Body of pancreas (tissue), 4 donors: ENCODE measurements around the gene KLHL10. TPM values are rescaled to one million over a fixed set of nuclear protein-coding genes. Genes with fewer than 3 reads are reported as not detected.
"Not testable (repeated sequence)": the region's sequence is repeated elsewhere in the genome, so short reads cannot be mapped to it uniquely, and the experiment has no call there.

Experiments
- ATAC-seq: fragments of 150-250 bp; one replicate; pipeline ENCODE4 v1.9.1; 2016
- DNase-seq, 4 donors: peaks; one replicate each; pipeline ENCODE4 v3.0.0-alpha.2; 2019
- H3K27ac ChIP-seq, 4 donors: fragments of 200-600 bp; sonication (generic); 1 replicate in 3 of 4; 2 replicates in 1 of 4; pipeline versions ENCODE4 v1.5.1 to v1.6.1; 2016 to 2019; ENCODE audit warnings: mild to moderate bottlenecking in 1 of 4, mixed read lengths in 1 of 4, moderate library complexity in 1 of 4
- H3K27me3 ChIP-seq, 2 donors: fragments of 200-600 bp; sonication (generic); one replicate each; pipeline ENCODE4 v1.6.0; 2016; ENCODE audit warnings: mild to moderate bottlenecking in 1 of 2
- H3K36me3 ChIP-seq, 2 donors: fragments of 200-600 bp; sonication (generic); replicated peaks in 1 of 2; 2 replicates each; pipeline ENCODE4 v1.5.1; 2016; ENCODE audit warnings: low read depth in 2 of 2; ENCODE audit not compliant: insufficient read depth in 1 of 2
- H3K4me1 ChIP-seq: fragments of 200-600 bp; sonication (generic); one replicate; pipeline ENCODE4 v1.6.0; 2016
- H3K4me3 ChIP-seq, 2 donors: fragments of 200-600 bp; sonication (generic); 1 replicate in 1 of 2; 2 replicates in 1 of 2; pipeline ENCODE4 v1.5.1; 2016 to 2019
- H3K9me3 ChIP-seq, 3 donors: fragments of 200-600 bp; sonication (generic); 1 replicate in 2 of 3; 2 replicates in 1 of 3; pipeline ENCODE4 v1.5.1; 2016
- CTCF ChIP-seq, 7 experiments: fragments of 450-650 bp in 4 of 7; fragments of 200-600 bp in 3 of 7; sonication (generic) in 3 of 7; IDR thresholded peaks; one replicate each; pipeline ENCODE4 v1.5.1; 2016 to 2019; ENCODE audit warnings: antibody characterized with exemption in 7 of 7
- POLR2A ChIP-seq, 3 donors: fragments of 450-650 bp; IDR thresholded peaks; one replicate each; pipeline ENCODE4 v1.6.1; 2016; ENCODE audit warnings: antibody characterized with exemption in 3 of 3, mild to moderate bottlenecking in 2 of 3
- WGBS, 2 donors: methylation state at CpG; one replicate each; pipeline ENCODE4 v1.1.5; 2017; 5-methylcytosine and 5-hydroxymethylcytosine counted together
- intact Hi-C: fragments of 100-400 bp; cut with DNase I; formaldehyde crosslinking; loops from one replicate; pipeline ENCODE4 v1.15.1; 2023
- total RNA-seq, 2 donors: library from RNA; depleted of rRNA; stranded (reverse); fragments of >200 nt; gene quantifications; one replicate each; pipeline ENCODE4 v1.1.0, GENCODE V29; 2016

Gene KLHL10
- total RNA-seq, 2 donors from 2014 or later: not detected

GRCh38 chr17:41870627-41871026 is 33.0 kb downstream of the KLHL10 start:
- H3K36me3 ChIP-seq: peaks cover 24 to 27% of the 10 kb centered on the region in 2 donors
- intact Hi-C loops: no loop called here
- TF ChIP-seq CTCF (IDR thresholded peaks at IDR 0.05): no peak
- no peak for TF ChIP-seq POLR2A (IDR thresholded peaks at IDR 0.05)
- peak; percentile 8 for ATAC-seq
- no peaks in the 10 kb centered on the region for H3K9me3 ChIP-seq
- no peaks in the 10 kb centered on the region for H3K27me3 ChIP-seq
- 70 to 71% methylated on average over 7 of the region's 7 CpGs for WGBS, 2 donors
- no peak overlapping the region for H3K27ac ChIP-seq
- no peak overlapping the region for H3K4me3 ChIP-seq
- peaks cover 1% of the 10 kb centered on the region for H3K4me1 ChIP-seq
- DNase-seq: no peak

GRCh38 chr17:41871789-41872188 is 34.2 kb downstream of the KLHL10 start:
- no peak overlapping the region for H3K4me3 ChIP-seq
- H3K27me3 ChIP-seq: no peaks in the 10 kb centered on the region
- H3K27ac ChIP-seq: no peak overlapping the region
- no peak for DNase-seq
- intact Hi-C loops: no loop called here
- WGBS, 2 donors: 94 to 96% methylated on average over 10 of the region's 10 CpGs
- ATAC-seq: no peak
- no peaks in the 10 kb centered on the region for H3K9me3 ChIP-seq
- peaks cover 24 to 27% of the 10 kb centered on the region in 2 donors for H3K36me3 ChIP-seq
- H3K4me1 ChIP-seq: no peaks in the 10 kb centered on the region
- no peak for TF ChIP-seq POLR2A (IDR thresholded peaks at IDR 0.05)
- TF ChIP-seq CTCF (IDR thresholded peaks at IDR 0.05): no peak

DNA sequence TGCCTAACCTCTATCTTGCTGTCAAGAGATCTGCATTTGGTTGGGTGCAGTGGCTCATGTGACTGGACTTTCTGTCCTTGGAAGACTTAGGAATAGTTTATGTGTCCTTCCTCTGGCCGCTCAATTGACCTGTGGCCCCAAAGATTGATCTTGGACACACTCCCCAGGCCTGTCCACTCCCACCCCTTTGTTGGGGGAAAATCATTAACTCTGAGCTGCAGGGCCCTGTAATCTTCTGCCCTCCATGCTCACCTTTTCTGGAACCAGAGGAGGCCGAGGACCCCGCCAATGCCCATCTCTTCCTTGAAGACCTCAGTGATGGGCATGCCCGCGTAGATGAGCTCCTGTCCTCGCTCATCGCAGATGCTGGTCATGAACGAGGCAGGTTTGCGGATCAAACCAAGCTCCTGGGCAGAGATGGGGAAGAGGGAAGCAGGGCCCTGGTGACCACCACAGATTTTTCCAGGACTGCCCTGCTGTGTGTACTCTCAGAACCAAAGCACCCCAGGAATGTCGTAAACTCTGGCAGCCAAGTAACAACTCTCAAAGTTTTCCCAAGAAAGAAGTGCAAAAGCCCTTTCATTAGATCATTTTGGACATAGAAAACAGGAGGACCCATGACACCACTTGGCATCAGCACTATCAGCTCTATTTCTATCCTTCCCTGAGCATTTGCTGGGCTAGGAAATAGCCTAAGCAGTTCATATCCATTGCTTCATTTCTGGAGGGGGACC is 36.1 kb downstream of the KLHL10 start:
- H3K27me3 ChIP-seq: no peaks in the 10 kb centered on the region
- no peak overlapping the region for H3K27ac ChIP-seq
- H3K9me3 ChIP-seq: no peaks in the 10 kb centered on the region
- no peak for DNase-seq
- WGBS, 2 donors: 93 to 99% methylated on average over 10 of the region's 10 CpGs
- H3K36me3 ChIP-seq: peaks cover 31 to 34% of the 10 kb centered on the region in 2 donors
- ATAC-seq: no peak
- intact Hi-C loops: no loop called here
- no peak for TF ChIP-seq CTCF (IDR thresholded peaks at IDR 0.05)
- no peak for TF ChIP-seq POLR2A (IDR thresholded peaks at IDR 0.05)
- H3K4me3 ChIP-seq: no peak overlapping the region
- no peaks in the 10 kb centered on the region for H3K4me1 ChIP-seq

GRCh38 chr17:41874293-41874670 is 36.7 kb downstream of the KLHL10 start:
- H3K4me3 ChIP-seq, ATAC-seq, H3K9me3 ChIP-seq, H3K27ac ChIP-seq, DNase-seq, H3K4me1 ChIP-seq, H3K27me3 ChIP-seq, intact Hi-C loops: not testable (repeated sequence)
- peaks cover 30 to 36% of the 10 kb centered on the region in 2 donors for H3K36me3 ChIP-seq
- 85 to 96% methylated on average over 9 of the region's 9 CpGs for WGBS, 2 donors

- Histone ChIP-seq H3K36me3 (peaks cover 5 to 39% of the 10 kb centered on the region in 2 donors), H3K4me1 (no peaks in the 10 kb centered on the region), H3K27me3 (no peaks in the 10 kb centered on the region), H3K27ac (no peak overlapping the region), H3K4me3 (no peak overlapping the region), H3K9me3 (no peaks in the 10 kb centered on the region)
- intact Hi-C loops: no loop called here
- DNase-seq (no peak), ATAC-seq (no peak)
- TF ChIP-seq POLR2A (IDR thresholded peaks at IDR 0.05) (no peak), CTCF (IDR thresholded peaks at IDR 0.05) (no peak)
- WGBS, 2 donors: 80 to 85% methylated on average over 4 of the region's 4 CpGs
These were observed 42.5 kb downstream of the KLHL10 start for GRCh38 chr17:41880130-41880529.
